Femur (tissue), 1 donor: ENCODE data around the gene SORBS2.
"Not testable (repeated sequence)": the region's sequence is repeated elsewhere in the genome, so short reads cannot be mapped to it uniquely, and the experiment has no call there.

ENCODE experiments used
- DNase-seq: peaks from one replicate; pipeline ENCODE4 v3.0.0-alpha.2; 2017

SORBS2 gene

GRCh38 chr4:185811509-185812364, at the start of gene SORBS2:
Gene SORBS2, minus strand, starts transcription at chr4:185812194. Its CDS starts 121,623 bp downstream, at chr4:185690571.
- peak; percentile 35 for DNase-seq

GRCh38 chr4:185859111-185859510, 47.1 kb upstream of the SORBS2 start:
- no peak for DNase-seq

- DNase-seq: not testable (repeated sequence)
Observed at GRCh38 chr4:185857561-185857960, 45.6 kb upstream of the SORBS2 start.

GRCh38 chr4:185853841-185854240, 41.8 kb upstream of the SORBS2 start:
- DNase-seq: no peak

- no peak for DNase-seq
Observed at GRCh38 chr4:185852961-185853360, 41.0 kb upstream of the SORBS2 start.

GRCh38 chr4:185849664-185850550, 37.9 kb upstream of the SORBS2 start:
- no peak for DNase-seq

GRCh38 chr4:185847352-185848097, 35.5 kb upstream of the SORBS2 start:
- DNase-seq: peak; percentile 49

- no peak for DNase-seq
Observed at GRCh38 chr4:185846505-185847150, 34.6 kb upstream of the SORBS2 start.

- no peak for DNase-seq
Observed at GRCh38 chr4:185845966-185846365, 34.0 kb upstream of the SORBS2 start.

- DNase-seq: no peak
Observed at GRCh38 chr4:185841451-185841850, 29.5 kb upstream of the SORBS2 start.

GRCh38 chr4:185840953-185841352, 29.0 kb upstream of the SORBS2 start:
- no peak for DNase-seq

GRCh38 chr4:185840201-185840600, 28.2 kb upstream of the SORBS2 start:
- no peak for DNase-seq

GRCh38 chr4:185839770-185840169, 27.8 kb upstream of the SORBS2 start:
- DNase-seq: no peak

GRCh38 chr4:185839194-185839712, 27.3 kb upstream of the SORBS2 start:
- peak; percentile 75 for DNase-seq

GRCh38 chr4:185838514-185839193, 26.7 kb upstream of the SORBS2 start:
- DNase-seq: no peak

GRCh38 chr4:185838104-185838452, 26.1 kb upstream of the SORBS2 start:
- no peak for DNase-seq

- no peak for DNase-seq
Observed at GRCh38 chr4:185837415-185838103, 25.6 kb upstream of the SORBS2 start.

- DNase-seq: no peak
Observed at GRCh38 chr4:185836241-185837084, 24.5 kb upstream of the SORBS2 start.

GRCh38 chr4:185835814-185836213, 23.8 kb upstream of the SORBS2 start:
- no peak for DNase-seq

GRCh38 chr4:185835336-185835735, 23.3 kb upstream of the SORBS2 start:
- no peak for DNase-seq
